Measurements from ENCODE around the gene SLC6A12. TPM values are rescaled to one million over a fixed set of nuclear protein-coding genes. Genes with fewer than 3 reads are reported as not detected.

The SLC6A12 gene
- total and polyA plus RNA-seq, 8 donors: 0.37 to 8.4 (median 1.4) TPM

GRCh38 chr12:257521-258321 is 43.8 kb upstream of the SLC6A12 start:
- H3K4me3 ChIP-seq: no peak overlapping the region
- H3K9me3 ChIP-seq: no peaks in the 10 kb centered on the region
- 55 to 63% methylated on average over 13 to 14 of the region's 14 CpGs for WGBS, 2 donors
- H3K36me3 ChIP-seq: no peaks in the 10 kb centered on the region
- TF ChIP-seq CTCF (IDR thresholded peaks at IDR 0.05): no peak
- ATAC-seq: no peak
- no peak for DNase-seq
- no peak for FAIRE-seq
- H3K27me3 ChIP-seq: no peaks in the 10 kb centered on the region
- H3K4me1 ChIP-seq: no peaks in the 10 kb centered on the region
- intact Hi-C loops (cut with DNase I): no loop called here
- no peak overlapping the region for H3K27ac ChIP-seq

- WGBS, 2 donors: 70 to 82% methylated on average over 3 of the region's 3 CpGs
These were observed 43.0 kb upstream of the SLC6A12 start for GRCh38 chr12:256958-257357.

GRCh38 chr12:256225-256624 is 42.3 kb upstream of the SLC6A12 start:
- TF ChIP-seq CTCF (IDR thresholded peaks at IDR 0.05): no peak
- Histone ChIP-seq H3K27ac (no peak overlapping the region), H3K4me3 (no peak overlapping the region), H3K36me3 (no peaks in the 10 kb centered on the region), H3K4me1 (no peaks in the 10 kb centered on the region), H3K9me3 (no peaks in the 10 kb centered on the region), H3K27me3 (no peaks in the 10 kb centered on the region)
- intact Hi-C loops (cut with DNase I): no loop called here
- no peak for ATAC-seq
- WGBS, 2 donors: 85 to 88% methylated on average over 6 of the region's 6 CpGs
- DNase-seq: no peak
- FAIRE-seq: no peak

More at GRCh38 chr12:256958-257357, 43.0 kb upstream of the SLC6A12 start:
- intact Hi-C loops (cut with DNase I): no loop called here
- Histone ChIP-seq H3K27ac (no peak overlapping the region), H3K4me3 (no peak overlapping the region), H3K4me1 (no peaks in the 10 kb centered on the region), H3K27me3 (no peaks in the 10 kb centered on the region), H3K9me3 (no peaks in the 10 kb centered on the region), H3K36me3 (no peaks in the 10 kb centered on the region)
- no peak for FAIRE-seq
- no peak for DNase-seq
- no peak for TF ChIP-seq CTCF (IDR thresholded peaks at IDR 0.05)
- no peak for ATAC-seq

- Histone ChIP-seq H3K27ac (no peak overlapping the region), H3K4me3 (no peak overlapping the region), H3K4me1 (no peaks in the 10 kb centered on the region), H3K36me3 (no peaks in the 10 kb centered on the region), H3K9me3 (no peaks in the 10 kb centered on the region), H3K27me3 (no peaks in the 10 kb centered on the region)
- FAIRE-seq (no peak), ATAC-seq (no peak), DNase-seq (no peak)
- intact Hi-C loops (cut with DNase I): no loop called here
- WGBS, 2 donors: 70 to 84% methylated on average over 9 of the region's 9 CpGs
- TF ChIP-seq CTCF (IDR thresholded peaks at IDR 0.05): no peak
These were observed 41.0 kb upstream of the SLC6A12 start for GRCh38 chr12:254912-255311.

GRCh38 chr12:254039-254438 is 40.1 kb upstream of the SLC6A12 start:
- no peak for FAIRE-seq
- H3K9me3 ChIP-seq: no peaks in the 10 kb centered on the region
- intact Hi-C loops (cut with DNase I): no loop called here
- no peak for DNase-seq
- H3K36me3 ChIP-seq: no peaks in the 10 kb centered on the region
- no peak overlapping the region for H3K27ac ChIP-seq
- 61 to 72% methylated on average over 10 of the region's 10 CpGs for WGBS, 2 donors
- no peaks in the 10 kb centered on the region for H3K27me3 ChIP-seq
- no peak overlapping the region for H3K4me3 ChIP-seq
- no peak for ATAC-seq
- no peaks in the 10 kb centered on the region for H3K4me1 ChIP-seq
- TF ChIP-seq CTCF (IDR thresholded peaks at IDR 0.05): no peak

All from pancreas (tissue), 10 donors.